Astrocyte of the cerebellum (primary cell): Measurements from ENCODE around the gene SPATS2.
A peak's percentile ranks its signal among the peaks of the same experiment; 100 is the strongest.

Source experiments
- DNase-seq: peaks from one replicate; pipeline ENCODE4 v3.0.0-alpha.2; 2011; ENCODE audit warnings: low read depth
- H3K4me3 ChIP-seq: 2 replicates; pipeline ENCODE4 v1.5.1; 2011; ENCODE audit warnings: mild to moderate bottlenecking, low read depth, low read length, moderate library complexity
- in situ Hi-C: cut with HindIII; loops from 2 replicates; pipeline ENCODE4 v1.10.0; 2017; ENCODE audit warnings: low sequenced_read_pairs
- TF ChIP-seq, protein P1 (sequence below): IDR thresholded peaks from 2 replicates; pipeline ENCODE4 v1.5.1; 2012; ENCODE audit warnings: low read length, low read depth, moderate library complexity, mild to moderate bottlenecking; ENCODE audit errors: missing control alignments

Gene SPATS2

DNA sequence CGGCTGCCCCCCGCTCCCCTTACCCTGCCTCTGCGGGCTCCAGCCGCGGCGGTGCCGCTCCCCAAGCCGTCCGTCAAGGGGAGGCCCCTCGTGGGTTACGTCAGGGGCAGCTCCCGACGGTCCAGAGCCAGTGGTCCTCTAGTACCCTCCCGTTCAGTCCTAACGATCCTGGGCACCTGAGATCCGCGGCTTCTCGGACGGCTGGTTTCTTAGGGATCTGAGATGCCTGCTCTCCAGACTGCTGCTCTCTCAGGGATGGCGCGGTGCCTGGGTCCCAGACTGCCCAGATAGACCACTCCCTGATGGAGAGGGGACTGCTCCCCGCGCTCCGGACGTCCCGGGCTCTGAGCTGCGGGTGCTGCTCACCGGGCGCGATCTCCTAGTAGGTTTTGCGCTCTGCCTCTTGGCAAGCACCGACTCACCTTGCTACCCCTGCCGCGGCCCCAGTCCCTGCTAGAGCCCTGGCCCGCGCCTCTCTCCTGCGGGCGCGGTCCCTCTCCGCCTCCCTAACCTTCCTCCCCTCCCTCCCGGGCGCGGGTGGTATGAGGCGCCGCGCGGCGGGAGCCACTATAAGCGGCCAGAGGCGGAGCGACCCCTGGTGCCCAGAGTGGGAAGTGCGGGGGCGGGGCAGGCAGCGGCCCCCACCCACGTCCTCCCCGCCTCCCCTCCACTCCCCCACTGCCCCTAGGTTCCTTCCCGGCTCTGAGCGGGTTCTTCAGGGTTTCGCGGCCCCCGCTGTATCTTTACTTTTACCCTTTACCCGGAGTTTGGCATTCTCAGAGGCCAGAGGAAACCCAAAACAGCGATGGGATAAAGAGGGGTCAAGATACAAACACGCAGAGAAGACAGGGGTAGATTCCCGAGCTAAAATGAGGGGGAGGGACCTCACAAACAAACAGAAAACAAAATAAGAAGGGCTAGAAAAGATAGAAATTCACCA, 30.3 kb upstream of the SPATS2 start, which contains the start of gene C1QL4:
C1QL4 (minus strand) TSS at position 544 of the 940 bp plus-strand sequence. CDS start 711 bp downstream, outside the sequence.
- TF ChIP-seq, protein P1, sequence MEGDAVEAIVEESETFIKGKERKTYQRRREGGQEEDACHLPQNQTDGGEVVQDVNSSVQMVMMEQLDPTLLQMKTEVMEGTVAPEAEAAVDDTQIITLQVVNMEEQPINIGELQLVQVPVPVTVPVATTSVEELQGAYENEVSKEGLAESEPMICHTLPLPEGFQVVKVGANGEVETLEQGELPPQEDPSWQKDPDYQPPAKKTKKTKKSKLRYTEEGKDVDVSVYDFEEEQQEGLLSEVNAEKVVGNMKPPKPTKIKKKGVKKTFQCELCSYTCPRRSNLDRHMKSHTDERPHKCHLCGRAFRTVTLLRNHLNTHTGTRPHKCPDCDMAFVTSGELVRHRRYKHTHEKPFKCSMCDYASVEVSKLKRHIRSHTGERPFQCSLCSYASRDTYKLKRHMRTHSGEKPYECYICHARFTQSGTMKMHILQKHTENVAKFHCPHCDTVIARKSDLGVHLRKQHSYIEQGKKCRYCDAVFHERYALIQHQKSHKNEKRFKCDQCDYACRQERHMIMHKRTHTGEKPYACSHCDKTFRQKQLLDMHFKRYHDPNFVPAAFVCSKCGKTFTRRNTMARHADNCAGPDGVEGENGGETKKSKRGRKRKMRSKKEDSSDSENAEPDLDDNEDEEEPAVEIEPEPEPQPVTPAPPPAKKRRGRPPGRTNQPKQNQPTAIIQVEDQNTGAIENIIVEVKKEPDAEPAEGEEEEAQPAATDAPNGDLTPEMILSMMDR = peak; percentile 86
- in situ Hi-C loops = no loop called here
- DNase-seq = peak; percentile 9
- H3K4me3 ChIP-seq = peak within 1 kb of the TSS; percentile 25

DNA sequence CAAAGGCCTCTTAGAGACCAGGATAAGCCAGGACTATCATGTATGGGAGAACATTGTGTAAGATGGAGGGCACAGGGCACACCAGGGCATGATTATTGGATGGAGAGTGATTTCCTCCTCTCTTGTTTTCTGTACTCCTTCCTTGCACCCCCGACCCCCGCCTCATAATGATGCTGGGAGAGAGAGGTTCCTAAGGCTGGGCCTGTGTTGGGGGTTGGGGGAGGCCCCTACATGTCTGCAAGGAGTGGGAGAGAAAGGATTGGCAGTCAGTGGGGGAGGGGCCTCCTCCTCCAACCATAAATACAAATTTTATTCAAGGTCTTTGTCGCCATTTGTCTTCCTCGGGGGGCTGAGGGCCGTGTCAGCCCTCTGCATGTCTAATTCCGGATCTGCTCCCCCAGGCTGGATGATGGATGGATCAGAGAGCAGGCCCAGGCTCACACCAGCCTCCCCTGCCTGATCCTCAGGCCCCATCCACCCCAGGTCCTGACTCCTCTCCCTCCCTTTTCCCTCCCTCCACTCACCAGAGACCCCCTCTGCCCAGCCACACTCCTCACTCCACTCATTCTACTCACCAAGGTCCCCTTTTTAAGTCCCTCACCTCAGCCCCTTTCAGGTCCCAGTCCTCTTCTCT, 28.3 kb upstream of the SPATS2 start:
- DNase-seq = no peak
- in situ Hi-C loops = no loop called here
- TF ChIP-seq, protein P1 = no peak
- H3K4me3 ChIP-seq = no peak overlapping the region

DNA sequence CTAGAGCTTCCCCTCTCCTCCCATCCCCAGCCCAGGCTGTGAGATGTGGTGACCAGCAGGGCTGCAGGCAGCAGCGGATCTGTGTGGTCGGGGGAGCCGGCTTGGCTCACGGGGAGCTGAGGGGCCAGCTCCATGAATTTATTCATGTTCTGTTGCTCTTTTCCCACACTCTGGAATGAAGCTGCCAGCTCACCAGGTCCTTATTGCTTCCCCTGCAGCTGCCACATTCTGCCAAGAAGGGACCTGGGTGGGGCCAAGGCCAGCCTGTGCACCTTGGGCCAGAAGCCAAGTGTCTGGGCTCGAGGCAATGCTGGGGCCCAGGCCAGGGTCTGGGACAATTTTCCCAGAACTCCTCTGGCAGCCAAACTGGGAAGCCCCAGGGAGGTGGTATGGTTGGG, 27.8 kb upstream of the SPATS2 start:
- TF ChIP-seq, protein P1 = no peak
- no peak for DNase-seq
- in situ Hi-C loops = no loop called here
- no peak overlapping the region for H3K4me3 ChIP-seq

DNA sequence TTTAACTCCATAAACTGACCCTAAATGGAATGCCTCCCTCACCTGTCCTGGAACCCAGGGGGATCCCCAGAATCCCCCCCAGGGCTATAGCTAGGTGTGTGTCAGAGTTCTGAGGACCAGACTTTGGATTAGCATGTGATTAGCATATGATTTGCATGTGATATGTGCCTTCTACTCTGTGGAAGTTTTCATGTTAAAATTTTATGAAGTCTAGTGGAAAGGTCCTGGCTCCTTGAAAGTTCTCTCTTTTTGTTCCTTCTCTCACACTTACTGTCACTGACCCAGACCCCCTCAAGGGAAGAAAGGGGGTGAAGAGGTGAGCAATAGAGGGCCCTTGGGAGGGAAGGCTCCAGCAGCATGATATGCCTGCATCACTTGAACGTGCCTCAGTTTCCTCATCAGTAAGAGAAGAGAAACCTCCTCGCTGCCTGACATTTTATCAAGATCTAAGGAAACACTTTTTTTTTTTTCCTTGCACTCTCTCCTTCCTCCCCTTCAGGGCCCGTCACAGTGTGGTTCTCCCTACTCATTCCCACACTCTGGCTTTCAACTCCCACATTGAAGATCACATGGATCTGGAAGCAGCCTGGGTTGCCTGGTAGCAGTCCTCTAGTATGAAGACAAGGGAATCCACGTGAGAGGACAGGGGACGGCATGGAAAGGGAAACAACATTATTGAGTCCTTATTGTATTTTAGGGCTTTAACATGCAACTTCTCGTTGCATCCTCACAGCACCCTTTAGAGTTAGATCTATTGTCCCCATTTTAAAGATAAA, 27.0 kb upstream of the SPATS2 start:
- in situ Hi-C loops = no loop called here
- no peak for DNase-seq
- H3K4me3 ChIP-seq = no peak overlapping the region
- TF ChIP-seq, protein P1 = no peak

DNA sequence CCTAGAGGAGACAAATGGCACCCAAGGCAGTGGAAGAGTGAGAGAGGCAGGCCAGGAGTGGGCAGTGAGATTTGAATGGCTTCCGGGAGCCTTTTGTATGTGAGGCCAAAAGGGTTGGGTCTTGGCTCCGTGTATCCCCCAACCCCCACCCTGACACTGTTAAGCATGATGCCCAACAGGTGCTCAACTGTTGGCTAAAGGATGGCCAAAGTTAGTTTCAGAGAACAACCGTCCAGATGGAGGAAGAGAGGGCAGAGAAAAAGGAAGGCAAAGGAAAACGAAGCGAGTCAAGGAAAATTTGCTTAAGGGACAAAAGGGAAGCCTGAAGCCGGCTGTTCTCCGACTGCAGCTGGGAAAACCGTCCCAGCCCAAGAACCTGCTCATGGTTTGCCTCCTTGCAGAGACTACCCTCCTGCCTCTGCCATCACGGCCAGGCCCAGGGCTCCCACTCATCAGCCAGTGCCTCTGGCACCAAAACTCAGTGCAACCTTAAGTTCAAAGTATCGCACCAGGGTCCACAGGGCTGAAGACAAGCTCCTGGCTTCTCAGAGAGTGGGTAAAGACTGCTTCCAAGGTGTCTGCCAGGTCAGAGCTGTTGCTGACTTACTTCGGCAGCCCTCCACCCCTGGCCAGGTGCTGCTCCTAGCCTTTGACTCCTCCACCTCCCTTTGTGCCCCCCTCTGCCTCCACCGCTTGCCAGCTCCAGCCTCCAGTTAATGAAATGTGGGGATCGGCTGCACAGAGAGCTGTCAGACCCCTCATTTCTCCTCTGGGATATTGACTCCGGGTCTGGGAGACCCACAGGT, 26.1 kb upstream of the SPATS2 start:
- TF ChIP-seq, protein P1 = no peak
- DNase-seq = no peak
- no peak overlapping the region for H3K4me3 ChIP-seq
- in situ Hi-C loops = no loop called here

DNA sequence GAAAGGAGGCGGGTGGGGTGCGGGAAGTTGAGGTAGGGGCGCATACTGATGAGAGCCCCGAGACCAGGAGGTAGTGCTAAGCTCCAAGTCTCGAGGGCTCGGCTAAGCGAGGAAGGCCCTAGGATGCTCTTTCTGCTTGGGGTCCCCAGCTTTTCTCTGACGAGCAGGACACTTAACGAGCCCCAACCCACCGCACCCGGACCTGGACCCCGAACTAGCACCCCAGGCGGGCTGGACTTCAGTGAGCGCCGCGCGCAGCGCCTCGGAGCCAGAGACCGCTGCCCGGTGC, 25.5 kb upstream of the SPATS2 start:
- DNase-seq = no peak
- TF ChIP-seq, protein P1 = no peak
- H3K4me3 ChIP-seq = peak overlapping the region; percentile 31
- in situ Hi-C loops = no loop called here
